Anterior cingulate cortex (tissue), 58 donors: ENCODE measurements around the gene GNPTG.
A peak's percentile ranks its signal among the peaks of the same experiment; 100 is the strongest.

Experiments used
- DNase-seq, 58 donors: peaks; one replicate each; lab custom pipeline; 2025; lab: John Stamatoyannopoulos, UW

Gene GNPTG

DNA sequence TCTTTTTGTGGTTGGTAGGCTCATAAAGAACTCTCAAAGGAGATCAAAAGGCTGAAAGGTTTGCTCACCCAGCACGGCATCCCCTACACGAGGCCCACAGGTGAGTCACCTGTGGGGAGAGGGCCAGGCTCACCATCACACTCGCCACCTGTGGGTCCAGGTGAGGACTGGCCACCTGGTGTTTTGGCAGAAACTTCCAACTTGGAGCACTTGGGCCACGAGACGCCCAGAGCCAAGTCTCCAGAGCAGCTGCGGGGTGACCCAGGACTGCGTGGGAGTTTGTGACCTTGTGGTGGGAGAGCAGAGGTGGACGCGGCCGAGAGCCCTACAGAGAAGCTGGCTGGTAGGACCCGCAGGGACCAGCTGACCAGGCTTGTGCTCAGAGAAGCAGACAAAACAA, 11.1 kb downstream of the GNPTG start:
- DNase-seq: no peak

DNA sequence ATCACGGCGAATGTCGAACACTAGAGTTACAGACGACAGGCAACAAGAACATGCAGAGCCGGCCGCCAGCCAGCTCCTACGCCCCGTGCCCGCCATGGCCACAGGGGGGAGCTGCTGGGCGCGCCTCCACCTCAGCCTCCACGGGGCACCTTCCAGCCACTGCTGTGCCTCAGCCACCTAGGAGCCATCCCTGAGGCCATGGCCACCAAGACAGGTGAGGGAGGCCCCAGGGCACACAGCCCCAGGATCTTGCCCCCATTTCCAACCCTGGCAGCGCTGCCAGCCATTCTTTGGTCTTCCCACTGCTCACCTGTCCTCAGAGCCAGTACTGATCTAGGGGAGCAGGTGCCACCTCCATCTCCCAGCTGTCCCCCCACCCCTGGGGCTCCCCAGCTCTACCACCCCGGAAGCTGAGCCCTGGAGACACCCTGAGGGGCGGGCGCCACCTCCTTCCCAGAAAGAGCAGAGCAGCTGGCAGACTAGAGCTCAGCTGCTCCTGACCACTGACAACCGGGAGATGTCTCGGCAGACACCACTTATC, 11.8 kb downstream of the GNPTG start:
- peak in 12 of 58 donors; percentile 2 to 54 (median 25) for DNase-seq

DNA sequence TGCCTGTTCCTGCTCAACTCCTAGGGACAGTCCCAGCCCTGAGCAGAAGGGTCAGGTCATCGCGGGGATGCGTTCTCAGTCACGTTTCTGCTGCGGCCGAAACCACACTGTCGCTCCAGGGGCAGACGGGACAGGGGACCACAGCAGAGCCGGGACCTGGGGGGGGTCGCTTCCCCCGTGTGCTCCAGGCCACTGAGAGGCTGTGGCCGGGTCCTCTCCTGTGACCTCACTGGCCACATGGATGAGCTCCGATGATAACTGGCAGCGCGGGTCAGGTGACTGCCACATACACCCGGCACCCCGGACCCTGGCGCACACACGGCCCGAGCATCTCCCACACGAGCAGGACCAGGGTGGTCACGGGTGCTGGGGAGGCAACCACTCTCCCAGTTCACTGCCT, 12.8 kb downstream of the GNPTG start:
- no peak for DNase-seq

DNA sequence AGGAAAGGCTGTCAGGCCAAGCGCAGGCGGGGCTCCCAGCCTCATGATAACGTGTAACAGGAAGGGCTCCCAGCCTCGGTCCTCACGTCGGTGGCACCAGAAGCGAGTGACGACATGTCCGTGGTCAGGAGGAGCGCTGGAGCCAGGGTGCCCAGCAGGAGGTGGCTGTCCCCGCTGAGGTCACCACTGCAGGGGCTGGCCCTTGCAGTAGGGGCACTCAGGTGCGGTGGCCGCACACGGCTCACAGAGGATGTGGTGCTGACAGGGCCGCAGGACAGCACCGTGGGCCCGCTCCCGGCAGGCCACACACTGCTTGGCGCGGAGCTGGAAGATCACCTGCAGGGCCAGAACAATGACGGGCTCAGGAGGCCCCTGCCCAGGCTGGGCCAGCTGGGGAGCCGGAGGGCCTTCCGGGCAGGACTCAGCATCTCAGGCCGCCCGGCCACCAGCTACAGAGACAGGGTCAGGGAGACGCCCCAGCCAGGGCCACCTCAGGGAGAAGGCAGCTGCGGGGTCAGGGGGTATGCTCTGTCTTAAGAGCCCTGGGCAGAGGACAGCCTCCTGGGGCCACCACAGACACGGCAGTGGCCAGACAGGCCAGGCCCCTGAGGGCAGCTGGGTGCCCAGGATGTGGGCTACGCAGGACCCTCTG, 14.5 kb downstream of the GNPTG start:
- no peak for DNase-seq

GRCh38 chr16:1366712-1367299, 15.1 kb downstream of the GNPTG start:
- DNase-seq: no peak

DNA sequence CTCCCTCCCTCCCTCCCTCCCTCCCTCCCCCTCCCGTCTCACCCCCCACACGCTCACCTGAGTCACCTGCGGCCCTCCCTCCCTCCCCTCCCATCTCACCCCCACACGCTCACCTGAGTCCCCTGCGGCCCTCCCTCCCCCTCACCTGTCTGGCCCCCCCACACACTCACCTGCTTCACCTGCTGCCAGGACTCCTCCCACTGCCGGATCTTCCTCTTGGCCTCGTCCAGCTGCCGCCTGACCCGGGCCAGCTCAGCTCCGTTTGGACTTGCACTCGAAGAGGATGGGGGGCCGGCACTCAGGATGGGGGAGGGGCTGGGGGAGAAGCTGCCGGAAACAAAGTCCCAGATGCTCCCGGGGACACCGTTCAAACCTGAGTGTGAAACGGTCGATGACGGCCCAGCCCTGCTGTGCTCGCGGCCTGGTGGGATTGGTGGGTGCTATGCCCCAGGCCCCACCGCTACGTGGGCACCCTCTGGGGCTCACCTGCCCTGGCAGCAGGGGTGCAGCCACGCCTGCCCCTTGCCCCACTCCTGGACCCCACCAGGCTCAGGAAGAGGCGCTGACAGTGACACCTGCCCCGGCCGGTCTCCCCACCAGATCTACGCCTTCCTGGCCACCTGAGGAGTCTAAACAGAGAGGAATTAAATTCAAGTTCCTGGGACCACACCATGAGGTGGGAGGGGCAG, 15.9 kb downstream of the GNPTG start:
- DNase-seq: no peak

- no peak for DNase-seq
These were observed 19.6 kb downstream of the GNPTG start for GRCh38 chr16:1371054-1371978.

DNA sequence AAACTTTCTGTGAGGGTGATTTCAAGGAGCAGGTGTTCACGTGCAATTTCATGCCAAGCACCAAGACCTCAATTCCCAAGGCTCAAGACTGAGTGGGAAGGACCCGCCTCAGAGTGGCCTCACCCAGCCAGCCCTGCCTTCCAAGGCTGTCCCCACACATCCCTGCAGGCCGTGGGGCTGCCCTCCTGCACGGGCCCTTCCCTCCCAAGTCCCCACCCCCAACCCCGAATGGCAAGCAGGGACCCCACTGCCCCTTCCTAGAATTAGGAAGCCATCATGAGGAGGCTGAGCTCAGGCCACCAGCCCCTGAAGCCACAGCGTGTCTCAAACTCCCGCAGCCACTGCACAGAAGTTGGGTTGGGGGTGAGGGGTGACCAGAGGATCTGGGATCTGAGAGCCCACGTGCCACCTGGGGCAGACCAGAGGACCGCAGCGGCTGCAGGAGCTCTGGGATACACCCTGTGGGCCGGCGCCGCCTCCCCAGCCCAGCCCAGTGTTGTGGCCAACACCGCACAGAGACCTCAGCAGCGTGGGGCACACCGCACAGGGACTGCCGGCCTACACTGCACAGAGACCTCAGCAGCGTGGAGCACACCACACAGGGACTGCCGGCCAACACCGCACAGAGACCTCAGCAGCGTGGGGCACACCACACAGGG, 20.7 kb downstream of the GNPTG start:
- DNase-seq: no peak

GRCh38 chr16:1374418-1375297, 22.9 kb downstream of the GNPTG start:
- no peak for DNase-seq

- DNase-seq: no peak
These were observed 23.5 kb downstream of the GNPTG start for GRCh38 chr16:1375298-1375640.

GRCh38 chr16:1375741-1376410, 24.1 kb downstream of the GNPTG start:
- peak in 1 of 58 donors; percentile 8 for DNase-seq

DNA sequence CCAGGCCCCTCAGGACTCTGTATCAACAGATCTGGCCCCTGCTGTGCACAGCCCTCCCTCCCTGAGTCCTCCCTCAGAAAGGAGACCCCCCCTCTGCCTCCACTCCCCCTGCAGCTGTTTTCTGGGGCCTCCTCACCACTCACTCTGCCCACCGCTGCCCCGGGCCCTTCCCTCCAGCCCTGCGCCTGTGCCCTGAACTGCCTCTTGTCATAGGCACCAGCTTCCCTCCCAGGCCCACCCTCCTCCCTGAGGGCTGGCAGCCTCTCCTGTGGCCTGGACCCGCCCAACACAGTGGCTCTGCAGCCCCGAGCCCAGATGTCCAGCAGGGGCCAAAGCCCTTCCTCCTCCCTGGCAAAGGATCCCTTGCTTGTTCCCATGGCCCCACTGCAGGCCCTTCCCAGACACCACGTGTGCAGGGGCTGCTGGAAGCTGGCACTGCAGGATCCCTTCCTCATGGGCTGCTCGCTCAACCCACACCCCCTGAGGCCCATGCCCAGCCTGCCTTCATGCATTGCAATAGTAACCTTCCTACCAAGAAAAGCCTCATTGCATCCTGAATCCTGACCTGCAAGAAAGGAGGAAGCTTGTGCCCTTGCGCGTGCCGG, 25.8 kb downstream of the GNPTG start:
- DNase-seq: peak in 47 of 58 donors; percentile 4 to 87 (median 50)

- DNase-seq: no peak
These were observed 26.5 kb downstream of the GNPTG start for GRCh38 chr16:1378087-1378803.

- DNase-seq: peak in 39 of 58 donors; percentile 3 to 75 (median 28)
These were observed 27.1 kb downstream of the GNPTG start for GRCh38 chr16:1378804-1379303.

- DNase-seq: peak in 16 of 58 donors; percentile 6 to 60 (median 32)
These were observed 27.8 kb downstream of the GNPTG start for GRCh38 chr16:1379304-1380076.

- DNase-seq: no peak
These were observed 28.5 kb downstream of the GNPTG start for GRCh38 chr16:1380195-1380594.
